Ishikawa (cell line): Measurements from ENCODE around the gene LLGL2.

Experiments used
- CEBPB ChIP-seq: IDR thresholded peaks from 2 replicates; pipeline ENCODE4 v1.6.1; 2012
- CREB1 ChIP-seq: IDR thresholded peaks from 2 replicates; pipeline ENCODE4 v1.6.1; 2012; ENCODE audit warnings: low read depth
- EGR1 ChIP-seq: IDR thresholded peaks from 2 replicates; pipeline ENCODE4 v1.6.1; 2012
- EP300 ChIP-seq: IDR thresholded peaks from 2 replicates; pipeline ENCODE4 v1.6.1; 2012; ENCODE audit warnings: borderline replicate concordance
- FOXM1 ChIP-seq: IDR thresholded peaks from 2 replicates; pipeline ENCODE4 v1.6.1; 2012; ENCODE audit warnings: low read depth, borderline replicate concordance
- NFIC ChIP-seq: IDR thresholded peaks from 2 replicates; pipeline ENCODE4 v1.6.1; 2012
- RAD21 ChIP-seq: IDR thresholded peaks from 2 replicates; pipeline ENCODE4 v1.6.1; 2012; ENCODE audit warnings: low read depth
- TAF1 ChIP-seq: IDR thresholded peaks from 2 replicates; pipeline ENCODE4 v1.6.1; 2012; ENCODE audit warnings: low read depth, mild to moderate bottlenecking
- TCF12 ChIP-seq: IDR thresholded peaks from 2 replicates; pipeline ENCODE4 v1.6.1; 2012; ENCODE audit warnings: low read depth
- TEAD4 ChIP-seq: IDR thresholded peaks from 2 replicates; pipeline ENCODE4 v1.6.1; 2012
- YY1 ChIP-seq: IDR thresholded peaks from 2 replicates; pipeline ENCODE4 v1.6.1; 2012; ENCODE audit warnings: low read depth
- ZBTB7A ChIP-seq: IDR thresholded peaks from 2 replicates; pipeline ENCODE4 v1.6.1; 2012; ENCODE audit warnings: low read depth
- TF ChIP-seq, protein P1 (sequence below): IDR thresholded peaks from 2 replicates; pipeline ENCODE4 v1.6.1; 2012
- TF ChIP-seq, protein P2 (sequence below): IDR thresholded peaks from 2 replicates; pipeline ENCODE4 v1.6.1; 2012; ENCODE audit warnings: low read depth, mild to moderate bottlenecking
- TF ChIP-seq, protein P3 (sequence below): IDR thresholded peaks from 2 replicates; pipeline ENCODE4 v1.6.1; 2012

LLGL2 gene

DNA sequence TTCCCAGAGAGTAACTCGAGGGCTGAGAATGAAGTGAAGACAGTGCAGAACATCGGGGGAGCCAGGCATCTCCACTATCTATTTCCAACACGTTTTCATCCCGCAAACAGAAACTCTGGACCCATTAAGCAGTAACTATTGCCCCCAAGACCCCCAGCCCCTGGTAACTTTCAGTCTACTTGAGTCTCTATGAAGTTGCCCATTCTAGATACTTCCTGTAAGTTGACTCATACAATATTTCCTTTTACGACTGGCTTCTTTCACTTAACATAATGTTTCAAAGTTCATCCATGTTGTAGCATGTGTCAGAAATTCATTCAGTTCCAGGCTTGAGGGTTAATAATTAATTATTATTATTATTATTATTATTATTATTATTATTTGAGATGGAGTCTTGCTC lies 81.6 kb downstream of the LLGL2 start:
- TF ChIP-seq TEAD4 (no peak), CREB1 (no peak), EGR1 (no peak), EP300 (no peak), TCF12 (no peak), FOXM1 (no peak)
- TF ChIP-seq, protein P1, sequence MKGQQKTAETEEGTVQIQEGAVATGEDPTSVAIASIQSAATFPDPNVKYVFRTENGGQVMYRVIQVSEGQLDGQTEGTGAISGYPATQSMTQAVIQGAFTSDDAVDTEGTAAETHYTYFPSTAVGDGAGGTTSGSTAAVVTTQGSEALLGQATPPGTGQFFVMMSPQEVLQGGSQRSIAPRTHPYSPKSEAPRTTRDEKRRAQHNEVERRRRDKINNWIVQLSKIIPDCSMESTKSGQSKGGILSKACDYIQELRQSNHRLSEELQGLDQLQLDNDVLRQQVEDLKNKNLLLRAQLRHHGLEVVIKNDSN = no peak
- TF ChIP-seq, protein P2, sequence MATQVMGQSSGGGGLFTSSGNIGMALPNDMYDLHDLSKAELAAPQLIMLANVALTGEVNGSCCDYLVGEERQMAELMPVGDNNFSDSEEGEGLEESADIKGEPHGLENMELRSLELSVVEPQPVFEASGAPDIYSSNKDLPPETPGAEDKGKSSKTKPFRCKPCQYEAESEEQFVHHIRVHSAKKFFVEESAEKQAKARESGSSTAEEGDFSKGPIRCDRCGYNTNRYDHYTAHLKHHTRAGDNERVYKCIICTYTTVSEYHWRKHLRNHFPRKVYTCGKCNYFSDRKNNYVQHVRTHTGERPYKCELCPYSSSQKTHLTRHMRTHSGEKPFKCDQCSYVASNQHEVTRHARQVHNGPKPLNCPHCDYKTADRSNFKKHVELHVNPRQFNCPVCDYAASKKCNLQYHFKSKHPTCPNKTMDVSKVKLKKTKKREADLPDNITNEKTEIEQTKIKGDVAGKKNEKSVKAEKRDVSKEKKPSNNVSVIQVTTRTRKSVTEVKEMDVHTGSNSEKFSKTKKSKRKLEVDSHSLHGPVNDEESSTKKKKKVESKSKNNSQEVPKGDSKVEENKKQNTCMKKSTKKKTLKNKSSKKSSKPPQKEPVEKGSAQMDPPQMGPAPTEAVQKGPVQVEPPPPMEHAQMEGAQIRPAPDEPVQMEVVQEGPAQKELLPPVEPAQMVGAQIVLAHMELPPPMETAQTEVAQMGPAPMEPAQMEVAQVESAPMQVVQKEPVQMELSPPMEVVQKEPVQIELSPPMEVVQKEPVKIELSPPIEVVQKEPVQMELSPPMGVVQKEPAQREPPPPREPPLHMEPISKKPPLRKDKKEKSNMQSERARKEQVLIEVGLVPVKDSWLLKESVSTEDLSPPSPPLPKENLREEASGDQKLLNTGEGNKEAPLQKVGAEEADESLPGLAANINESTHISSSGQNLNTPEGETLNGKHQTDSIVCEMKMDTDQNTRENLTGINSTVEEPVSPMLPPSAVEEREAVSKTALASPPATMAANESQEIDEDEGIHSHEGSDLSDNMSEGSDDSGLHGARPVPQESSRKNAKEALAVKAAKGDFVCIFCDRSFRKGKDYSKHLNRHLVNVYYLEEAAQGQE = no peak

DNA sequence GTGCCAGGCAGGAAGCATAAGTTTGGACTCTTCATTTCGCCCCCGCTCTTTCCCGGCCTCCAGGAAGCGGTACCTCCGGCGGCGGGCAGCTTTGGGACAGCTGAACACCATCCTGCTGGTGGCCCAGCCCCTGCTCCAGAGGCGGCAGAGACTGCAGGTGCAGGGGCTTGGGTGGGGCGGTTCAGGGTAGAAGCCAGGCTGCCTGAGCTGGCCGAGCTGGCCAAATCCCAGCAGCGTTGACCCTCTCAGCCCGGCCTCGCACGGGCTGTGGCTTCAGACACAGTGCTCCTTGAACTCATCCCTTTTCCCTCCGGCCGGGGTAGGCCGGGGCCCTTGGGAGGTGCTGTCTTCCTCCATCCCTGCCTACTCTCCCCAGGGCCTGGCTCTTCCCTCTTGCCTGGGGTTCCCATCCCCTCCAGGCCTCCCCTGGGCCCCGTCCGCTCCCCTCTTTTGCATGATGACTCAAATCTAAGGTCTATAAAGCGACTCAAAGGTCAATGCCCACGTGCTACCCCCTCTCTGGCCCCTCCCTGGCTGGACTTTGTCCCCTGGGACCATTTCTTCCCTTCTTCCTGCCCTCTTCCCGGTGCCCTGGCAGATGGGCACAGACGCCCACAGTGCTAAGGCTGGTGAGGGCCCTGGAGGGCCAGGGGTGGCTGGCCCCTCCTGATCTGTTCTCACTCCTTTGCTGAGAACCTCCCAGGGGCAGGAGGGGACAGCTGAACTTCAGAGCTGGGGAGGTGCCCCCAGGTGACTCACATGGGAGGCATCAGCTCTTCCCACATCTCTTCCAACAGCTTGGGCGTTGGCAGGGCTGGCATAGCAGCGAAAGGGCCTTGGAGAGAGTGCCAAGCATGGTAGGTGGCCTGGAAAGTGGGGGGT lies 84.8 kb downstream of the LLGL2 start:
- TF ChIP-seq CEBPB (no peak), YY1 (no peak)
- TF ChIP-seq, protein P1 = no peak

DNA sequence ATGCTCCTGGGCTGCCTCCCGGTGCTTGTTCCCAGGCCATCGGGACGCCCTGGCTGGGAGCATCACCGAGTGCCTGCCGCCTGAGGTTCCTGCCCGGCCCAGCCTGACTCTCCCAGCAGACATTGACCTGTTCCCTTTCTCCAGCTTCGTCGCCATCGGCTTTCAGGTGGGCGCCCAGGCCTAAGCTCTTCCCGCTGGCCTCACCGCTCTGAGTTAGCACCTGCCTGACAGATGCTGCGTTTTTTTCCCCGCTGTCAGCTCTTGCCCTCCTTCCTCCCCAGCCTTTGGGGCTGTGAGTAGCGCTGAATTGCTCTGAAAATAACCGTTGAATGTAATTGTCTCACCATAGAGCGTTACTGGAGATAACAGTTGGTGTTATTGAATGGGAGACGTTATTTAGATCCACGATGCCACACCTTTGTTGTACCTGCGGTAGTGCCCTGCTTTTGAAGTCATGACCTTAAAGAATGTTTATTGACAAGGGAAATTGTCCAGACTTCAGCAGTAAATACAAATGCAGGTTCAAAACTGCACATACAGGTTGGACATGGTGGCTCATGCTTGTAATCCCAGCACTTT lies 86.4 kb downstream of the LLGL2 start:
- TF ChIP-seq FOXM1 = no peak
- TF ChIP-seq, protein P2 = no peak
- TF ChIP-seq TCF12 = no peak
- TF ChIP-seq CEBPB = no peak
- TF ChIP-seq, protein P3, sequence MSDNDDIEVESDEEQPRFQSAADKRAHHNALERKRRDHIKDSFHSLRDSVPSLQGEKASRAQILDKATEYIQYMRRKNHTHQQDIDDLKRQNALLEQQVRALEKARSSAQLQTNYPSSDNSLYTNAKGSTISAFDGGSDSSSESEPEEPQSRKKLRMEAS = no peak
- TF ChIP-seq NFIC = no peak
- no peak for TF ChIP-seq TEAD4
- TF ChIP-seq TAF1 = no peak
- TF ChIP-seq, protein P1 = no peak
- no peak for TF ChIP-seq EGR1
- TF ChIP-seq RAD21 = no peak
- TF ChIP-seq YY1 = no peak
- no peak for TF ChIP-seq CREB1

DNA sequence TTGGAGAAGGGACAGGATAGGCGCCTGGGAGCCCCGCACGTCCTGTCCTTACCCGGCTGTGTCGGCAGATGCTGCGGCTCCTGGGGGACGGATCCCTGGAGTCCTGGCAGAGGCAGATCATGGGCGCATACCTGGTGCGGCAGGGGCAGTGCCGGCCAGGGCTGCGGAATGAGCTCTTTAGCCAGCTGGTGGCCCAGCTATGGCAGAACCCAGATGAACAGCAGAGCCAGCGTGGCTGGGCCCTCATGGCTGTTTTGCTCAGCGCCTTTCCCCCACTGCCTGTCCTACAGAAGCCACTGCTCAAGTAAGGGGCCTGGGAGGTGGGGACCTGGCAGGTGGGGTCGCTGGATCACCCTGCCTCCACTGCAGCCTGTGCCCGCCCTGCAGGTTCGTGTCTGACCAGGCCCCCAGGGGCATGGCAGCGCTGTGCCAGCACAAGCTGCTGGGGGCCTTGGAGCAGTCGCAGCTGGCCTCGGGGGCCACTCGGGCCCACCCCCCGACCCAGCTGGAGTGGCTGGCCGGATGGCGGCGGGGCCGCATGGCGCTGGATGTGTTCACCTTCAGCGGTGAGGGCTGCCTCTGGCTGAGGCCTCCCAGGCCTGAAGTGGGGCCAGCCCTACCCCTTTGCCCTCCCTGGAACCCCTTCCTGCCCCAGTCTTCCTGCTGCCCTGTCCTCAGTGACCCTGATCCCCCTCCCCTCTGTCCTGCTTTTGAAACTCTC lies 87.6 kb downstream of the LLGL2 start:
- TF ChIP-seq FOXM1 (no peak), CEBPB (no peak), EP300 (no peak), TEAD4 (no peak), TCF12 (no peak), EGR1 (no peak), ZBTB7A (no peak), NFIC (no peak), CREB1 (no peak), YY1 (no peak), RAD21 (no peak)
- TF ChIP-seq, protein P2 = no peak
- TF ChIP-seq, protein P3 = no peak
- TF ChIP-seq, protein P1 = no peak
